Hindlimb muscle (tissue), 1 donor: Measurements from ENCODE around the gene FDXACB1. TPM values are rescaled to one million over a fixed set of nuclear protein-coding genes. Genes with fewer than 3 reads are reported as not detected.
A peak's percentile ranks its signal among the peaks of the same experiment; 100 is the strongest.

Source experiments
- DNase-seq: peaks from one replicate; pipeline ENCODE4 v3.0.0-alpha.2; 2013
- polyA plus RNA-seq: library from polyadenylated mRNA; unstranded; fragments of 120-200 nt; gene quantifications from one replicate; pipeline ENCODE4 v1.2.1, GENCODE V29; 2013; ENCODE audit not compliant: insufficient read length

FDXACB1 gene
- polyA plus RNA-seq, 1 donor = 1.6 TPM

- DNase-seq = no peak
These were observed 35.3 kb downstream of the FDXACB1 start for GRCh38 chr11:111843661-111844060.

- DNase-seq = peak; percentile 85
These were observed 37.5 kb downstream of the FDXACB1 start for GRCh38 chr11:111841370-111842053.

DNA sequence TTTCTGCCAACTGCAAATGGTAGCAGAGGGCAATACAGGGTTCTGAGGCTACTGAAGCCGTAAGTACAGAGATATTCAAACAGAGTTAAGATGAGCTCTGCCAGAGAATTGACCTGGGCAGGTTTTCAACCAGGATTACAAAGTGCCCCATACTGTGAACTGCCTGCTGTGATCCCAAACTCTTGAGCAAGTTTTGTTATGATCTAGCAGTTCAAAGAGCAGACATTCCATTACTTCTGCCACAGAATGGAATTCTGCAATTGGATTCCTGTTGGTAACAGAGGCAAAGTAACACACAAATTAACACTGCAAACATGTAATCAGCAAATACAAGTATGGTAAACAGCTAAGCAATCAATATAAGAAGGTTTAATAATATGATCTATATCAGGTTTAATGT lies 38.8 kb downstream of the FDXACB1 start:
- DNase-seq = no peak

DNA sequence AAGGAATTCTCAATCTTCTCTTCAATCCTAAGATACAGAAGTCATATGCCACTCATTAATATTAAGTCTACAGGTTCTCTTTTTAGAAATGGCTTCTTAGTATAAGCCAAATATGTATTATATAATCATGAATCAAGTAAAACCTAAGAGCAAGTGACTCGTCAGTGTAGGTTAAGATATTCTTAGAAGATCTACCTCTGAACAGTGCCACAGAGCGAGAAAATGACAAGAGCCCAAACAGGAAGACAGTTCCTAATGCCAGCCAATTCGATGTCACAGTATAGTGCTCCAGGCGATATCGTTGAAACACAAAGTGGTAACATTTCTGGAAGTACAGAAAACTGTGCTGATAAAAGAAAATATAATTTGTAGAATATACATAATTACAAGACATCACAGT lies 40.9 kb downstream of the FDXACB1 start:
- DNase-seq = no peak

DNA sequence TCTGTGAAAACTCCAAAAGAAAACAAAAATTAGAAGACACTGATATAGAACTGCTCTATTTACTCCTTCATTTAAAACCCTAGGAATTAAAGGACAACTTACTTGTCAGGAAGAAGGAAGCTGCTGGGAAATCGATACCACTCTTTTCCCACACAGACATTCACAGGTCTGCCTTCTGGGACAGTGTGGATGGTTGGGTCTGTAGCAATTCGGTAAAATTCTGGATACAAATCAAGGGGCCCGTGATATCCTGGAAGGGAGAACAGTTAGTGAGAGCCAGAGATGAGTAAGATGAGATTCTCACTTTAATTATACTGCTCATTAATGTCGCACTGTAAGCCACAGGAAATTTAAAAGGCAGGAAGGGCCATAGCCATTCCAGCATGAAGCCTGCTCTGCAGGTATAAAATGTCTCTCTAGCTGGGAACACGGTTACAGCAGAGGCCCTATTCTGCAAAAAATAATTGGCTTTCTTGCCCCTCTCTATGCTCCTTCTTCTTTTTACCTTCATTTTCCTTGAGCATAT lies 41.5 kb downstream of the FDXACB1 start:
- no peak for DNase-seq

- DNase-seq = no peak
These were observed 42.2 kb downstream of the FDXACB1 start for GRCh38 chr11:111836721-111837120.

- DNase-seq = no peak
These were observed 42.8 kb downstream of the FDXACB1 start for GRCh38 chr11:111836162-111836561.

DNA sequence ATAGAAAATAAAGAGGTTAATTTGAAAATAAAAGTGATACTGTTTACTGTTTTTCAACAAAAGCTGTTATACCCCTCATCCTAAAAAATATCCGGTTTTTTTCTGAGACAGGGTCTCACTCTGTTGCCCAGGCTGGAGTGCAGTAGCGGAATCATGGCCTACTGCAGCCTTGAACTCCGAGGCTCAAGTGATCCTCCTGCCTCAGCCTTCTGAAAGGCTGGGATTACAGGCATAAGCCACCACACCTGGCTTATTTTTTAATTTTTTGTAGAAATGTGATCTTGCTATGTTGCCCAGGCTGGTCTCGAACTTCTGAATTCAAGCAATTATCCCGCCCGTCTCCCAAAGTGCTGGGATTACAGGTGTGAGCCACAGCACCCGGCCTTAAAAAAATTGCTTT lies 43.3 kb downstream of the FDXACB1 start:
- no peak for DNase-seq

DNA sequence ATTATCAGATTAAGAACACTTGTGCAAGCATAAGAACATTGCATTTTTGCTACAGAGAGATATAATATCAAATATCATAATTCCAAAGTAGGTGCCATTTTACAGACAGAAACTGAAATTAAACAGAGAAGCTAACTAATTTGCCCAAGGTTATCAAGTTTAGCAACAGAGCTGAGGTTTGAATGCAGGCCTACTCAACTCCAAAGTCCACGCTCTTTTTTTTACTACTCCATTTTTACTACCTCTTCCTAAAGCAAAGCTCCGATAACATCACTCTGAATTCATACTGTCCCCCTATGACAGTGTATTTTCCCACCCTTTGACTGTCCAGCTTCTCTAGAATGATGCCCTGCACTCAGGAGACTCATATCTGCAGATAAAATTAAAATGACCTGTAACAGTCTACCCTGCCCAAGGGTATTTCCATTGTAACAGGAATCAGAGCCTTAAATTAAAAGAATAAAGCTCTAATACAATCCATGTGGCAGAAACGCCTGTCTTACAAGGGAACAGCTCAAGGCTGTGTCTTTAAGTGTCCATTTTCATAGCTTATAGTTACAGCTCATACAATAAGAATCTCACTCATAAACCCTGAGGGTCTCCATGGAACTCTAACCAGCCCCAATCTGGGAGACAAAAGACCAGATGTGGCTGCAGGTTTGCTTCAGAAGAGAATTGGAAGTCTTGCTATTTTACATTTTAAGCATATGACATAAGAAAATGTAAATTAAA lies 44.4 kb downstream of the FDXACB1 start:
- DNase-seq = no peak

DNA sequence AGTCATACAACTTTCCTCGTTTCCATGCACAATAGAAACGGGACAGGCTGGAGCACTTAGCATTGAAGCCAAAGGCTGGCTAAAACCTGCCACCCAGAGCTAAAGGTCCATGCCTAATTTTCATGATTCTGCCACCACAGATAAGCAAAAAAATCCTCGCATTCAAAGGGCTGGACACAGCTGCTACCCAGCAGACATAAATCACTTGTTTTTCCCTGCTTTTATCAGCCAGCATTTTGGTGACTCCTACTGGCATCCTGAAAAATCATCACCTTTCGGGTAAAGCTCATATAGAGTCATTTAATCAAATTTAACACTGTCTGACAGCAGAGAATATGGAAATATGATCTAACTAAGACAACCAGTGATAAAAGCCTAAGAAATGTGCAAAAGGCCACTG lies 45.4 kb downstream of the FDXACB1 start:
- no peak for DNase-seq

DNA sequence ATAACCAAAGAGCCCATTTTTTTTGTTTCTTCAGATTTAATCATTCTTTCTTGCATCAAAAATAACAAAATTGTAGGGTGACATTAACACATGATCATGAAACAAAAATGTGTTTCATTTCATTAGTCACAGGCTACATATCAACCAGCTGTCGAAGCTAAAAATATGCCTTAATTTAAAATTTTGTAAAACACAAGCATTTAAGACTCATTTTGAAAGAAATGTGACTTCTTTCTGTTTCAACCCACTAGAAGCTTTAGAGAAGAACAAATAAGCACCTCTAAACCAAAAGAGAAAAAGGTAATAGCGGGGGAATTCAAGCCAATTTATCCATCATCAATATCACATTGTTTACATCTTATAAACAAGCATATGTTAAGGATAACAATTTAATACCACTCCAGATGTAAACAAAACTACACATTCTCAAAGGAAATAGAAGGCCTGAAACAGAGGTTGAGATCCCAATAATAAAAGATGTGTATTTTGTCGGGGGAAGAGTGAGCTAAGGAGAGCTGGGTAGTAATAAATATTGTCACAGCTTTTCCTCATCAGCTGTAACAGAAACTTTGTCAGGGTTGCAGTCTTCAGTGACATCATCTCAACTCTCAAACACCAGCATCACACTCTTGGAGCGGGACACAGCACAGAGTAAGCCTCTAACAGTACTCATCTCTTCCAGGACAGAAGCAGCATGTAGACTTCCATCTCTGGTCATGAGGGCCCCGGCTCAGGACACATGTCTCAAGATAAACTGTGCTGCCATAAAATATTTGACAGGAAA lies 49.6 kb downstream of the FDXACB1 start:
- no peak for DNase-seq

DNA sequence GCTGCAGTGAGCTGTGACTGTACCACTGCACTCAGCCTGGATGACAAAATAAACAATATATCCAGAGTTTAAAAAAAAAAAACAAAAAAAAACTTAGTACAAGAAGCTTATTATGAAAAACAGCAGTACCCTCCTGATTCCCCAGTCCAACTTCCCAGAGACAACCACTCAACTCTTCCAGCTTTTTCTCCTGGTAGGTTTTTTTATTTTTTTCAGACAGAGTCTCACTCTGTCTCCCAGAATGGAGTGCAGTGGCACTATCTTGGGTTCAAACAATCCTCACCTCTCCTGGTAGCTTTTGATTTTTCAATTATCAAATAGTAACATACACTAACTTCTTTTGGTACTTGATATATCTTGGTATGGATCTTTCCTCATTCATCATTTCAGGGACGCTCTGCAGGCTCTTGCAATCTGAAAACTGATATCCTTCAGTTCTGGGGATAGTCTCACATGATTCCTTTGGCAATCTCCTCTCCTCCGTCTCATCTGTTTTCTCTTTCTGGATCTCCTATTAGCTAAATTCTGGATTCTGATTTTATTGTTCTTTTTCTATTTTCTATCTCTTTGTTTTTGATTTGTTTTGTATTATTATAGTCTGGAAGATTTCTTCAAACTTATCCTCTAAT lies 52.5 kb downstream of the FDXACB1 start:
- no peak for DNase-seq

Other genes with a start within 250 kb of the FDXACB1 start
- 11.4 TPM for gene PPP2R1B, start 112.8 kb downstream of the FDXACB1 start, polyA plus RNA-seq
- gene ALG9, start 7.6 kb downstream of the FDXACB1 start, polyA plus RNA-seq = 26.5 TPM
- 17.5 TPM for gene CFAP68, start 376 bp upstream of the FDXACB1 start, polyA plus RNA-seq
- 619 TPM for gene CRYAB, start 32.6 kb upstream of the FDXACB1 start, polyA plus RNA-seq
- gene HSPB2, start 33.6 kb upstream of the FDXACB1 start, polyA plus RNA-seq = 101 TPM
- 4.0 TPM for gene C11orf52, start 39.7 kb upstream of the FDXACB1 start, polyA plus RNA-seq
- gene DIXDC1, start 58.2 kb upstream of the FDXACB1 start, polyA plus RNA-seq = 15.8 TPM
- 39.2 TPM for gene DLAT, start 146.2 kb upstream of the FDXACB1 start, polyA plus RNA-seq
- 0.93 TPM for gene PIH1D2, start 194.9 kb upstream of the FDXACB1 start, polyA plus RNA-seq
- gene NKAPD1, start 195.1 kb upstream of the FDXACB1 start, polyA plus RNA-seq = 26.1 TPM
- 49.2 TPM for gene TIMM8B, start 207.6 kb upstream of the FDXACB1 start, polyA plus RNA-seq
- 91.6 TPM for gene SDHD, start 207.7 kb upstream of the FDXACB1 start, polyA plus RNA-seq